CD8-positive, alpha-beta memory T cell (primary cell): ENCODE measurements around the gene TMEM214. TPM values are rescaled to one million over a fixed set of nuclear protein-coding genes. Genes with fewer than 3 reads are reported as not detected.

Source experiments
- CTCF ChIA-PET: fragments of 350-600 bp; sonication (Branson Sonifier 250); formaldehyde crosslinking; loops from one replicate; lab custom pipeline; 2021; ENCODE audit warnings: antibody characterized with exemption; lab: Charles Lee
- POLR2A ChIA-PET: fragments of 350-600 bp; sonication (Branson Sonifier 250); formaldehyde crosslinking; loops from one replicate; lab custom pipeline; 2021; ENCODE audit warnings: antibody characterized with exemption; lab: Charles Lee
- DNase-seq, 5 donors: peaks; one replicate each; pipeline versions ENCODE4 v3.0.0 to v3.0.0-alpha.2; 2020 to 2022; ENCODE audit warnings: mixed read lengths in 1 of 5
- H3K27ac ChIP-seq: one replicate; pipeline ENCODE4 v1.7.0; 2013; ENCODE audit warnings: low read depth, mild to moderate bottlenecking, low read length, moderate library complexity
- H3K27me3 ChIP-seq: 2 replicates; pipeline ENCODE4 v1.7.0; 2013; ENCODE audit warnings: low read length, mild to moderate bottlenecking; ENCODE audit not compliant: insufficient read depth, poor library complexity, severe bottlenecking
- H3K36me3 ChIP-seq: 2 replicates; pipeline ENCODE4 v1.7.0; 2013; ENCODE audit warnings: mild to moderate bottlenecking, low read length, moderate library complexity; ENCODE audit not compliant: insufficient read depth
- H3K4me1 ChIP-seq: 2 replicates; pipeline ENCODE4 v1.7.0; 2013; ENCODE audit warnings: mild to moderate bottlenecking, low read length, moderate library complexity; ENCODE audit not compliant: insufficient read depth
- H3K4me3 ChIP-seq: 2 replicates; pipeline ENCODE4 v1.7.0; 2013; ENCODE audit warnings: mild to moderate bottlenecking, low read length
- H3K9me3 ChIP-seq: 2 replicates; pipeline ENCODE4 v1.7.0; 2013; ENCODE audit warnings: mild to moderate bottlenecking, low read length
- H3K27ac Mint-ChIP-seq, 8 donors: one replicate each; pipeline ENCODE4 v1.8.0; 2020 to 2021; ENCODE audit warnings: mixed read lengths in 8 of 8, mild to moderate bottlenecking in 6 of 8, inconsistent platforms in 3 of 8, moderate library complexity in 3 of 8
- H3K27me3 Mint-ChIP-seq, 2 donors: one replicate each; pipeline ENCODE4 v1.8.0; 2020 to 2021; ENCODE audit warnings: mixed read lengths in 2 of 2, mild to moderate bottlenecking in 1 of 2, moderate library complexity in 1 of 2
- H3K36me3 Mint-ChIP-seq, 3 donors: one replicate each; pipeline ENCODE4 v1.8.0; 2020 to 2021; ENCODE audit warnings: mixed read lengths in 3 of 3, inconsistent platforms in 1 of 3, mild to moderate bottlenecking in 1 of 3
- H3K4me1 Mint-ChIP-seq, 3 donors: one replicate each; pipeline ENCODE4 v1.8.0; 2020 to 2021; ENCODE audit warnings: mixed read lengths in 3 of 3, inconsistent platforms in 1 of 3, mild to moderate bottlenecking in 1 of 3
- H3K4me3 Mint-ChIP-seq, 7 donors: one replicate each; pipeline ENCODE4 v1.8.0; 2020 to 2021; ENCODE audit warnings: mixed read lengths in 7 of 7, mild to moderate bottlenecking in 6 of 7, moderate library complexity in 4 of 7, inconsistent platforms in 2 of 7
- H3K9me3 Mint-ChIP-seq, 5 donors: one replicate each; pipeline ENCODE4 v1.8.0; 2020 to 2022; ENCODE audit warnings: mixed read lengths in 5 of 5, mild to moderate bottlenecking in 3 of 5, moderate library complexity in 2 of 5, inconsistent platforms in 1 of 5
- polyA plus RNA-seq: library from polyadenylated mRNA; unstranded; fragments of 300-500 nt; fragmentation: Illumina TruSeq; gene quantifications from one replicate; pipeline ENCODE4 v1.2.3, GENCODE V29; 2021
- total RNA-seq, 2 experiments: library from RNA; stranded (reverse); gene quantifications; one replicate each; pipeline ENCODE4 v1.2.3, GENCODE V29; 2021

Gene TMEM214
- total and polyA plus RNA-seq, 3 experiments from 2014 or later, result 36.3 to 71.7 (median 67.6) TPM

GRCh38 chr2:27083410-27084296 is 50.9 kb downstream of the TMEM214 start:
- Histone ChIP-seq H3K4me3 (no peak overlapping the region), H3K27ac (no peak overlapping the region), H3K9me3 (no peaks in the 10 kb centered on the region), H3K36me3 (no peaks in the 10 kb centered on the region), H3K27me3 (no peaks in the 10 kb centered on the region), H3K4me1 (peaks cover 42% of the 10 kb centered on the region)
- Mint-ChIP-seq H3K36me3 (no peaks in the 10 kb centered on the region), H3K4me1 (peaks cover 26 to 34% (median 32%) of the 10 kb centered on the region in 3 donors), H3K9me3 (no peaks in the 10 kb centered on the region), H3K4me3 (peak overlapping the region in 3 of 7 donors; percentile 38 to 82 (median 76)), H3K27me3 (no peaks in the 10 kb centered on the region), H3K27ac (peak overlapping the region in 3 of 8 donors; percentile 12 to 68 (median 17))
- no peak for DNase-seq
- CTCF ChIA-PET, result interaction anchor here (1.0 to 2.8 kb wide), 5 partner anchors 12 to 122 kb away, joined by 3 to 15 read pairs (median 3); partner anchors contain the start of genes AGBL5 and OST4
- POLR2A ChIA-PET, result interaction anchor here (1.1 to 4.2 kb wide), 4 partner anchors 12 to 128 kb away, joined by 3 to 37 read pairs (median 24); partner anchors contain the start of genes AGBL5, ATRAID, OST4 and SLC5A6

- H3K27ac ChIP-seq, result no peak overlapping the region
- H3K4me1 ChIP-seq, result peaks cover 42% of the 10 kb centered on the region
- peak overlapping the region in 4 of 8 donors; percentile 12 to 71 (median 42) for H3K27ac Mint-ChIP-seq
- CTCF ChIA-PET, result interaction anchor here (1.0 to 2.8 kb wide), 2 partner anchors 29 to 33 kb away, joined by 3 to 15 read pairs; partner anchors contain the start of gene AGBL5
- H3K4me1 Mint-ChIP-seq, result peaks cover 26 to 34% (median 33%) of the 10 kb centered on the region in 3 donors
- no peaks in the 10 kb centered on the region for H3K9me3 Mint-ChIP-seq
- H3K9me3 ChIP-seq, result no peaks in the 10 kb centered on the region
- no peaks in the 10 kb centered on the region for H3K27me3 ChIP-seq
- peak overlapping the region; percentile 20 to 82 (median 67) for H3K4me3 Mint-ChIP-seq
- POLR2A ChIA-PET, result interaction anchor here (1.2 to 4.2 kb wide), 3 partner anchors 12 to 33 kb away, joined by 4 to 37 read pairs (median 24); partner anchors contain the start of genes AGBL5 and OST4
- H3K36me3 ChIP-seq, result no peaks in the 10 kb centered on the region
- H3K4me3 ChIP-seq, result no peak overlapping the region
- H3K36me3 Mint-ChIP-seq, result no peaks in the 10 kb centered on the region
- H3K27me3 Mint-ChIP-seq, result no peaks in the 10 kb centered on the region
- no peak for DNase-seq
Measured at GRCh38 chr2:27084297-27085061, 51.7 kb downstream of the TMEM214 start.

GRCh38 chr2:27085062-27085672 is 52.4 kb downstream of the TMEM214 start:
- H3K4me3 ChIP-seq, result peak overlapping the region; percentile 60
- H3K9me3 ChIP-seq, result no peaks in the 10 kb centered on the region
- H3K4me1 ChIP-seq, result peaks cover 42% of the 10 kb centered on the region
- no peaks in the 10 kb centered on the region for H3K9me3 Mint-ChIP-seq
- H3K4me3 Mint-ChIP-seq, result peak overlapping the region; percentile 58 to 94 (median 76)
- no peaks in the 10 kb centered on the region for H3K36me3 Mint-ChIP-seq
- no peaks in the 10 kb centered on the region for H3K27me3 Mint-ChIP-seq
- ChIA-PET POLR2A (interaction anchor here (1.2 to 3.8 kb wide), 3 partner anchors 10 to 34 kb away, joined by 4 to 24 read pairs (median 6); partner anchors contain the start of genes AGBL5 and OST4), CTCF (interaction anchor here (1.0 to 3.8 kb wide), 4 partner anchors 16 to 208 kb away, joined by 3 to 16 read pairs (median 9); partner anchors contain the start of gene AGBL5)
- H3K27ac ChIP-seq, result peak overlapping the region; percentile 75
- DNase-seq, result no peak
- H3K36me3 ChIP-seq, result no peaks in the 10 kb centered on the region
- H3K27me3 ChIP-seq, result no peaks in the 10 kb centered on the region
- peaks cover 26 to 33% (median 32%) of the 10 kb centered on the region in 3 donors for H3K4me1 Mint-ChIP-seq
- H3K27ac Mint-ChIP-seq, result peak overlapping the region; percentile 8 to 87 (median 64)

- Histone ChIP-seq H3K4me3 (peak overlapping the region; percentile 60), H3K27me3 (no peaks in the 10 kb centered on the region), H3K36me3 (no peaks in the 10 kb centered on the region), H3K4me1 (peaks cover 37% of the 10 kb centered on the region), H3K27ac (peak overlapping the region; percentile 75), H3K9me3 (no peaks in the 10 kb centered on the region)
- peaks cover 25 to 30% (median 30%) of the 10 kb centered on the region in 3 donors for H3K4me1 Mint-ChIP-seq
- ChIA-PET POLR2A (interaction anchor here (1.2 to 3.8 kb wide), 3 partner anchors 11 to 35 kb away, joined by 4 to 24 read pairs (median 6); partner anchors contain the start of genes AGBL5 and OST4), CTCF (interaction anchor here (1.0 to 3.8 kb wide), 4 partner anchors 17 to 207 kb away, joined by 3 to 16 read pairs (median 9); partner anchors contain the start of gene AGBL5)
- no peaks in the 10 kb centered on the region for H3K9me3 Mint-ChIP-seq
- peak in 1 of 5 donors; percentile 14 for DNase-seq
- peak overlapping the region; percentile 8 to 87 (median 64) for H3K27ac Mint-ChIP-seq
- H3K27me3 Mint-ChIP-seq, result no peaks in the 10 kb centered on the region
- H3K36me3 Mint-ChIP-seq, result no peaks in the 10 kb centered on the region
- H3K4me3 Mint-ChIP-seq, result peak overlapping the region; percentile 58 to 94 (median 76)
Measured at GRCh38 chr2:27085673-27086089, 52.9 kb downstream of the TMEM214 start.

GRCh38 chr2:27086090-27086723 is 53.4 kb downstream of the TMEM214 start:
- peak; percentile 97 to 99 (median 97) for DNase-seq
- Mint-ChIP-seq H3K27me3 (no peaks in the 10 kb centered on the region), H3K36me3 (no peaks in the 10 kb centered on the region), H3K4me1 (peaks cover 20 to 25% (median 24%) of the 10 kb centered on the region in 3 donors), H3K4me3 (peak overlapping the region; percentile 79 to 94 (median 82)), H3K27ac (peak overlapping the region; percentile 46 to 94 (median 73)), H3K9me3 (no peaks in the 10 kb centered on the region)
- Histone ChIP-seq H3K4me1 (peaks cover 32% of the 10 kb centered on the region), H3K27ac (peak overlapping the region; percentile 75), H3K36me3 (no peaks in the 10 kb centered on the region), H3K4me3 (peak overlapping the region; percentile 60), H3K9me3 (no peaks in the 10 kb centered on the region), H3K27me3 (no peaks in the 10 kb centered on the region)
- ChIA-PET POLR2A (interaction anchor here (0.9 to 3.8 kb wide), 5 partner anchors 11 to 285 kb away, joined by 3 to 24 read pairs (median 6); partner anchors contain the start of genes AGBL5 and OST4), CTCF (interaction anchor here (0.9 to 3.8 kb wide), 13 partner anchors 13 to 207 kb away, joined by 3 to 16 read pairs (median 3); partner anchors contain the start of genes ABHD1, AGBL5, OST4 and PREB)

- no peaks in the 10 kb centered on the region for H3K9me3 ChIP-seq
- peak within 1 kb of the TSS; percentile 52 to 94 (median 77) for H3K27ac Mint-ChIP-seq
- DNase-seq, result peak in 1 of 5 donors; percentile 16
- no peaks in the 10 kb centered on the region for H3K27me3 ChIP-seq
- no peaks in the 10 kb centered on the region for H3K36me3 ChIP-seq
- peak within 1 kb of the TSS; percentile 79 to 94 (median 84) for H3K4me3 Mint-ChIP-seq
- peaks cover 18 to 19% (median 19%) of the 10 kb centered on the region in 3 donors for H3K4me1 Mint-ChIP-seq
- ChIA-PET CTCF (interaction anchor here (0.7 to 3.8 kb wide), 20 partner anchors 12 to 216 kb away, joined by 3 to 16 read pairs (median 4); partner anchors contain the start of genes ABHD1, AGBL5, OST4 and PREB), POLR2A (interaction anchor here (0.9 to 3.8 kb wide), 7 partner anchors 9 to 285 kb away, joined by 3 to 24 read pairs (median 3); partner anchors contain the start of genes AGBL5 and OST4)
- H3K36me3 Mint-ChIP-seq, result peaks cover 0 to 2% (median 0%) of the 10 kb centered on the region in 3 donors
- H3K4me3 ChIP-seq, result peak within 1 kb of the TSS; percentile 67
- no peaks in the 10 kb centered on the region for H3K9me3 Mint-ChIP-seq
- peak within 1 kb of the TSS; percentile 75 for H3K27ac ChIP-seq
- H3K4me1 ChIP-seq, result peaks cover 25% of the 10 kb centered on the region
- H3K27me3 Mint-ChIP-seq, result no peaks in the 10 kb centered on the region
Measured at GRCh38 chr2:27086724-27087593, 54.2 kb downstream of the TMEM214 start, which contains the start of gene KHK. TSS of gene KHK (plus strand) at chr2:27086772. CDS start at chr2:27087260, 488 bp downstream.
